SK-N-MC (cell line): ENCODE results near the gene NCOA3.

ENCODE experiments used
- EZH2 ChIP-seq: fragments of 200-600 bp; sonication (generic); IDR thresholded peaks from one replicate; pipeline ENCODE4 v1.6.1; 2017; ENCODE audit warnings: antibody characterized with exemption
- FOXP2 ChIP-seq: optimal IDR thresholded peaks from 2 replicates; pipeline ENCODE3; 2011; ENCODE audit warnings: mild to moderate bottlenecking, moderate library complexity; ENCODE audit not compliant: insufficient read depth; ENCODE audit errors: extremely low read length, control extremely low read depth
- POLR2AphosphoS5 ChIP-seq: IDR thresholded peaks from 2 replicates; pipeline ENCODE4 v1.6.1; 2012; ENCODE audit warnings: mild to moderate bottlenecking, low read depth, low read length, borderline replicate concordance

- TF ChIP-seq EZH2 (no peak), POLR2AphosphoS5 (no peak), FOXP2 (no peak)
Measured at GRCh38 chr20:47663354-47664067, 161.8 kb downstream of the NCOA3 start.
